ENCODE measurements around the gene HOATZ.

DNA sequence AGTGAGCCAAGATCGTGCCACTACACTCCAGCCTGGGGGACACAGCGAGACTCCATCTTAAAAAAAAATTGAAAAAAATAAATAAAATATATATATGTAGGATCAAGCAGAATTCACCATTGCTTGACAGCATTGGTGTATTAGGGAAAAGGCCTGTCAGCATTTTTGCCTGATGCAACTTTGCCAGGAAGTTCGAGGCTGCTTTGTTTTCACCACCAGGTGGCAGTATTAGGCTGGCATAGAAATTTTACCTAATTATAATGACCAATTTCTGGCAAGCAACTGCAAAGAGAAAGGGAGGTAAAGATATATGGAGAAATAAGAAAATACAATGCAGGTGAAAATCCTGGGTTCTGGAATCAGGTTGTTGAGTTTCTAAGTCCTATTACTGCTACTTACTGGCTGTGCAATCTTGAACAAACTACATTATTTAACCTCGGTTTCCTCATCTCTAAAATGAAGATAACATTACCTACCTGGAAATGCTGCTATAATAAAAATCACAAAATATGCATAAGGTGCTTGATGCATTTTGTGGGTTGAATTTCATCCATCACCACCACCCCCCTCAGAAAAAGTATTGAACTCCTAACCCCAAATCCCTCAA lies 50.6 kb downstream of the HOATZ start:
- no peak for TF ChIP-seq HOXD1 (CRISPR knock-in tag; IDR thresholded peaks at IDR 0.05)
- TF ChIP-seq ZNF383 (CRISPR knock-in tag; IDR thresholded peaks at IDR 0.05; ENCODE audit: borderline replicate concordance), result no peak
- no peak for TF ChIP-seq ERF (CRISPR knock-in tag; IDR thresholded peaks at IDR 0.05)
